ENCODE results near the gene TCTN1.

DNA sequence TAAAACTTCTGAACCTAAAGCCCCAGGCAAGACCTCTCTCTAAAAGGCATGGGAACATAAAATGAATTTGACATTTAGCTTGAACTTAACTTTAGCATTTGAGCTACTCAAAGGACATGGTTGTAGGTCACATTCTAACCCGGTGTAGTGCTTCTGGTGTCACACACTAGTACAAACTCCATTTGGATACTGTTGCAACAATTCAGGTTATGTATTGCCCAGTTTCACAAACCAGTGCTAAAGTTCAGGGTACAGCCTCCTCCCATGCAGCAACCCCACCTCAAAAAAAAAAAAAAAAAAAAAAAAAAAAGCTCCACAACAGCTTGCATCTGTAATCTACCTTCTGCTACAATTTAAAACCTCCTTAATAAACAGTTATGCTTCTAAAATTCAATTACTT is 38.6 kb upstream of the TCTN1 start:
- TF ChIP-seq, protein P1, sequence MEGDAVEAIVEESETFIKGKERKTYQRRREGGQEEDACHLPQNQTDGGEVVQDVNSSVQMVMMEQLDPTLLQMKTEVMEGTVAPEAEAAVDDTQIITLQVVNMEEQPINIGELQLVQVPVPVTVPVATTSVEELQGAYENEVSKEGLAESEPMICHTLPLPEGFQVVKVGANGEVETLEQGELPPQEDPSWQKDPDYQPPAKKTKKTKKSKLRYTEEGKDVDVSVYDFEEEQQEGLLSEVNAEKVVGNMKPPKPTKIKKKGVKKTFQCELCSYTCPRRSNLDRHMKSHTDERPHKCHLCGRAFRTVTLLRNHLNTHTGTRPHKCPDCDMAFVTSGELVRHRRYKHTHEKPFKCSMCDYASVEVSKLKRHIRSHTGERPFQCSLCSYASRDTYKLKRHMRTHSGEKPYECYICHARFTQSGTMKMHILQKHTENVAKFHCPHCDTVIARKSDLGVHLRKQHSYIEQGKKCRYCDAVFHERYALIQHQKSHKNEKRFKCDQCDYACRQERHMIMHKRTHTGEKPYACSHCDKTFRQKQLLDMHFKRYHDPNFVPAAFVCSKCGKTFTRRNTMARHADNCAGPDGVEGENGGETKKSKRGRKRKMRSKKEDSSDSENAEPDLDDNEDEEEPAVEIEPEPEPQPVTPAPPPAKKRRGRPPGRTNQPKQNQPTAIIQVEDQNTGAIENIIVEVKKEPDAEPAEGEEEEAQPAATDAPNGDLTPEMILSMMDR (IDR thresholded peaks at IDR 0.05) = no peak
- TF ChIP-seq POLR2A (IDR thresholded peaks at IDR 0.05) = no peak
